ENCODE data around the gene TMEM200A. TPM values are rescaled to one million over a fixed set of nuclear protein-coding genes. Genes with fewer than 3 reads are reported as not detected.

TMEM200A gene
- total RNA-seq, 1 experiment from 2014 or later = 22.9 TPM

DNA sequence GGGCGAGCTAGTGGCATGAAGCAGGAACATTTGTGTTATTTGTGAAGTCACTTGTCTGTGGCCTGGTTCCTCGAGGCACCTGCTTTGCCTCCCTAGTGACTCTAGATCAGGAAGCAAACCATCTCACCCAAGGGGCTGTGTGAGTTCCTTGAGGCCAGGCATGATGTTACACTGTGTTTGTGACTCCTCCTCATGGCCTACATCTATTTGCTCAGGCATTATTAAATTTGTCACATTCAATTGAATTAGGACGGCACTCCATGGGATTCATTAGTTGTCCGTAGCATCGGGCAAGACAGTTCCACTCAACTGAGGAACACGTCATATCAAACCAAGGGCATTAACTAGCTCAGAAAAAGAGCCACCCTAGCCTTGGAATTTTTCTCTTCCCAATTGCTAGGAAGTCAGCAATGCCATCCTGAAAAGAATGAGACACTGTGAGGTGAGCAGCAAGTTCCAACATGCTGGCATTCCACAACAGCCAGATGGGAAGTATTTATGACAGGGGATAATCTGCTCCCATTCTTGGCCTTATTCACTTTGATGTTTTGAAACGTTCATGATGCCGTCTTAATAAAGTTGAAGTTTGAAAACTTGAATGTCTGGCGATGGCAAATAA lies 17.2 kb downstream of the TMEM200A start:
- H4K20me1 ChIP-seq (ENCODE audit: insufficient read depth) = no peaks in the 10 kb centered on the region
- no peaks in the 10 kb centered on the region for H3K4me1 ChIP-seq (ENCODE audit: control insufficient read depth in 1 of 2, insufficient read depth in 2 of 2, low read length in 2 of 2)
- no peak overlapping the region for H3K9ac ChIP-seq (ENCODE audit: low read length)
- H3K4me3 ChIP-seq (replicated peaks in 1 of 2; ENCODE audit: low read depth in 1 of 2, low read length in 2 of 2) = no peak overlapping the region
- no peaks in the 10 kb centered on the region for H3K27me3 ChIP-seq (ENCODE audit: insufficient read depth, low read length)
- H3K36me3 ChIP-seq (ENCODE audit: control insufficient read depth in 1 of 2, insufficient read depth in 2 of 2, low read length in 2 of 2) = no peaks in the 10 kb centered on the region
- no peak for ATAC-seq
- H3K79me2 ChIP-seq (ENCODE audit: insufficient read depth, low read length) = peaks cover 6% of the 10 kb centered on the region
- BruUV-seq (replicated peaks) = no TSS peak
- no peaks in the 10 kb centered on the region for H3K9me3 ChIP-seq (ENCODE audit: control insufficient read depth in 1 of 2, insufficient read depth in 1 of 2, low read depth in 1 of 2, low read length in 2 of 2)
- intact Hi-C loops (cut with micrococcal nuclease) = no loop called here
- TF ChIP-seq, protein P1, sequence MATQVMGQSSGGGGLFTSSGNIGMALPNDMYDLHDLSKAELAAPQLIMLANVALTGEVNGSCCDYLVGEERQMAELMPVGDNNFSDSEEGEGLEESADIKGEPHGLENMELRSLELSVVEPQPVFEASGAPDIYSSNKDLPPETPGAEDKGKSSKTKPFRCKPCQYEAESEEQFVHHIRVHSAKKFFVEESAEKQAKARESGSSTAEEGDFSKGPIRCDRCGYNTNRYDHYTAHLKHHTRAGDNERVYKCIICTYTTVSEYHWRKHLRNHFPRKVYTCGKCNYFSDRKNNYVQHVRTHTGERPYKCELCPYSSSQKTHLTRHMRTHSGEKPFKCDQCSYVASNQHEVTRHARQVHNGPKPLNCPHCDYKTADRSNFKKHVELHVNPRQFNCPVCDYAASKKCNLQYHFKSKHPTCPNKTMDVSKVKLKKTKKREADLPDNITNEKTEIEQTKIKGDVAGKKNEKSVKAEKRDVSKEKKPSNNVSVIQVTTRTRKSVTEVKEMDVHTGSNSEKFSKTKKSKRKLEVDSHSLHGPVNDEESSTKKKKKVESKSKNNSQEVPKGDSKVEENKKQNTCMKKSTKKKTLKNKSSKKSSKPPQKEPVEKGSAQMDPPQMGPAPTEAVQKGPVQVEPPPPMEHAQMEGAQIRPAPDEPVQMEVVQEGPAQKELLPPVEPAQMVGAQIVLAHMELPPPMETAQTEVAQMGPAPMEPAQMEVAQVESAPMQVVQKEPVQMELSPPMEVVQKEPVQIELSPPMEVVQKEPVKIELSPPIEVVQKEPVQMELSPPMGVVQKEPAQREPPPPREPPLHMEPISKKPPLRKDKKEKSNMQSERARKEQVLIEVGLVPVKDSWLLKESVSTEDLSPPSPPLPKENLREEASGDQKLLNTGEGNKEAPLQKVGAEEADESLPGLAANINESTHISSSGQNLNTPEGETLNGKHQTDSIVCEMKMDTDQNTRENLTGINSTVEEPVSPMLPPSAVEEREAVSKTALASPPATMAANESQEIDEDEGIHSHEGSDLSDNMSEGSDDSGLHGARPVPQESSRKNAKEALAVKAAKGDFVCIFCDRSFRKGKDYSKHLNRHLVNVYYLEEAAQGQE (IDR thresholded peaks at IDR 0.05; ENCODE audit: low read depth) = no peak
- no peak for TF ChIP-seq ELF1 (IDR thresholded peaks at IDR 0.05; ENCODE audit: borderline replicate concordance, low read depth)
- TF ChIP-seq, protein P2, sequence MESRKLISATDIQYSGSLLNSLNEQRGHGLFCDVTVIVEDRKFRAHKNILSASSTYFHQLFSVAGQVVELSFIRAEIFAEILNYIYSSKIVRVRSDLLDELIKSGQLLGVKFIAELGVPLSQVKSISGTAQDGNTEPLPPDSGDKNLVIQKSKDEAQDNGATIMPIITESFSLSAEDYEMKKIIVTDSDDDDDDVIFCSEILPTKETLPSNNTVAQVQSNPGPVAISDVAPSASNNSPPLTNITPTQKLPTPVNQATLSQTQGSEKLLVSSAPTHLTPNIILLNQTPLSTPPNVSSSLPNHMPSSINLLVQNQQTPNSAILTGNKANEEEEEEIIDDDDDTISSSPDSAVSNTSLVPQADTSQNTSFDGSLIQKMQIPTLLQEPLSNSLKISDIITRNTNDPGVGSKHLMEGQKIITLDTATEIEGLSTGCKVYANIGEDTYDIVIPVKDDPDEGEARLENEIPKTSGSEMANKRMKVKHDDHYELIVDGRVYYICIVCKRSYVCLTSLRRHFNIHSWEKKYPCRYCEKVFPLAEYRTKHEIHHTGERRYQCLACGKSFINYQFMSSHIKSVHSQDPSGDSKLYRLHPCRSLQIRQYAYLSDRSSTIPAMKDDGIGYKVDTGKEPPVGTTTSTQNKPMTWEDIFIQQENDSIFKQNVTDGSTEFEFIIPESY (IDR thresholded peaks at IDR 0.05; ENCODE audit: extremely low read depth, insufficient replicate concordance, low read length) = no peak
- no peak for TF ChIP-seq ZNF274 (IDR thresholded peaks at IDR 0.05; ENCODE audit: low read depth, low read length)
- no peak for TF ChIP-seq POLR2A (IDR thresholded peaks at IDR 0.05; ENCODE audit: borderline replicate concordance, extremely low read depth, insufficient read depth, insufficient read length)
- TF ChIP-seq RAD21 (IDR thresholded peaks at IDR 0.05; ENCODE audit: low read depth) = no peak
- TF ChIP-seq TCF7L2 (IDR thresholded peaks at IDR 0.05; ENCODE audit: borderline replicate concordance, extremely low read depth, insufficient read depth, insufficient read length) = no peak
- TF ChIP-seq, protein P3, sequence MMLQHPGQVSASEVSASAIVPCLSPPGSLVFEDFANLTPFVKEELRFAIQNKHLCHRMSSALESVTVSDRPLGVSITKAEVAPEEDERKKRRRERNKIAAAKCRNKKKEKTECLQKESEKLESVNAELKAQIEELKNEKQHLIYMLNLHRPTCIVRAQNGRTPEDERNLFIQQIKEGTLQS (IDR thresholded peaks at IDR 0.05) = no peak
- no peak overlapping the region for H2AFZ ChIP-seq (ENCODE audit: low read depth, low read length, poor library complexity, severe bottlenecking)
- no peak overlapping the region for H3K27ac ChIP-seq (ENCODE audit: low read depth, low read length)
- no peaks in the 10 kb centered on the region for H3K9me2 ChIP-seq (ENCODE audit: insufficient read depth)
- ChIA-PET CTCF (no interaction called here), RAD21 (ENCODE audit: low non-redundant PET in 1 of 2, low total read pairs in 2 of 2, uncharacterized antibody in 2 of 2, unreplicated experiment in 2 of 2) (no interaction called here), POLR2A (no interaction called here)
- DNase-seq (ENCODE audit: low read depth, low spot score) = no peak
- no peak overlapping the region for H3K4me2 ChIP-seq (ENCODE audit: low read length)
